Gastroesophageal sphincter (tissue), 3 donors: ENCODE measurements around the gene TMEM132E.

ENCODE experiments used
- POLR2A ChIP-seq, 2 donors: fragments of 450-650 bp; IDR thresholded peaks; one replicate each; pipeline ENCODE4 v1.6.1; 2017; ENCODE audit warnings: antibody characterized with exemption in 2 of 2, mild to moderate bottlenecking in 2 of 2, moderate library complexity in 1 of 2
- TF ChIP-seq, protein P1 (sequence below), 4 experiments: fragments of 200-600 bp in 2 of 4; fragments of 450-650 bp in 2 of 4; sonication (generic) in 1 of 4; IDR thresholded peaks; one replicate each; pipeline ENCODE4 v1.5.1; 2017 to 2019; ENCODE audit warnings: antibody characterized with exemption in 4 of 4, mild to moderate bottlenecking in 2 of 4, moderate library complexity in 2 of 4

GRCh38 chr17:34682305-34682704 lies 102.9 kb downstream of the TMEM132E start:
- TF ChIP-seq POLR2A (IDR thresholded peaks at IDR 0.05) = no peak
- TF ChIP-seq, protein P1, sequence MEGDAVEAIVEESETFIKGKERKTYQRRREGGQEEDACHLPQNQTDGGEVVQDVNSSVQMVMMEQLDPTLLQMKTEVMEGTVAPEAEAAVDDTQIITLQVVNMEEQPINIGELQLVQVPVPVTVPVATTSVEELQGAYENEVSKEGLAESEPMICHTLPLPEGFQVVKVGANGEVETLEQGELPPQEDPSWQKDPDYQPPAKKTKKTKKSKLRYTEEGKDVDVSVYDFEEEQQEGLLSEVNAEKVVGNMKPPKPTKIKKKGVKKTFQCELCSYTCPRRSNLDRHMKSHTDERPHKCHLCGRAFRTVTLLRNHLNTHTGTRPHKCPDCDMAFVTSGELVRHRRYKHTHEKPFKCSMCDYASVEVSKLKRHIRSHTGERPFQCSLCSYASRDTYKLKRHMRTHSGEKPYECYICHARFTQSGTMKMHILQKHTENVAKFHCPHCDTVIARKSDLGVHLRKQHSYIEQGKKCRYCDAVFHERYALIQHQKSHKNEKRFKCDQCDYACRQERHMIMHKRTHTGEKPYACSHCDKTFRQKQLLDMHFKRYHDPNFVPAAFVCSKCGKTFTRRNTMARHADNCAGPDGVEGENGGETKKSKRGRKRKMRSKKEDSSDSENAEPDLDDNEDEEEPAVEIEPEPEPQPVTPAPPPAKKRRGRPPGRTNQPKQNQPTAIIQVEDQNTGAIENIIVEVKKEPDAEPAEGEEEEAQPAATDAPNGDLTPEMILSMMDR (IDR thresholded peaks at IDR 0.05) = no peak
